Liver (tissue), 9 donors: ENCODE data around the gene ANAPC5. TPM values are rescaled to one million over a fixed set of nuclear protein-coding genes. Genes with fewer than 3 reads are reported as not detected.

Experiments used
- DNase-seq: peaks from one replicate; pipeline ENCODE4 v3.0.0-alpha.2; 2017; ENCODE audit warnings: low spot score
- H3K27ac ChIP-seq, 2 donors: one replicate each; pipeline ENCODE4 v1.7.0; 2013; ENCODE audit warnings: inconsistent platforms in 2 of 2, low read length in 2 of 2, control low read depth in 1 of 2, low read depth in 1 of 2, mild to moderate bottlenecking in 1 of 2
- H3K27me3 ChIP-seq, 4 donors: one replicate each; pipeline versions ENCODE4 v1.6.1 to v1.7.0; 2013; ENCODE audit warnings: low read length in 3 of 4, inconsistent platforms in 1 of 4, mild to moderate bottlenecking in 1 of 4, moderate library complexity in 1 of 4; ENCODE audit not compliant: control insufficient read depth in 4 of 4, insufficient read depth in 4 of 4
- H3K36me3 ChIP-seq, 4 donors: one replicate each; pipeline versions ENCODE4 v1.6.1 to v1.7.0; 2013; ENCODE audit warnings: low read length in 3 of 4, mild to moderate bottlenecking in 3 of 4, low read depth in 1 of 4, moderate library complexity in 1 of 4; ENCODE audit not compliant: control insufficient read depth in 4 of 4, insufficient read depth in 3 of 4
- H3K4me1 ChIP-seq, 4 donors: one replicate each; pipeline versions ENCODE4 v1.6.1 to v1.7.0; 2013; ENCODE audit warnings: low read length in 3 of 4, mild to moderate bottlenecking in 3 of 4, moderate library complexity in 1 of 4; ENCODE audit not compliant: control insufficient read depth in 4 of 4, insufficient read depth in 4 of 4
- H3K4me3 ChIP-seq, 3 donors: one replicate each; pipeline versions ENCODE4 v1.6.1 to v1.7.0; 2013; ENCODE audit warnings: low read length in 3 of 3, control low read depth in 1 of 3, low read depth in 1 of 3, mild to moderate bottlenecking in 1 of 3
- H3K9ac ChIP-seq, 2 donors: one replicate each; pipeline ENCODE4 v1.7.0; 2013; ENCODE audit warnings: low read length in 2 of 2, mild to moderate bottlenecking in 2 of 2, moderate library complexity in 2 of 2, control low read depth in 1 of 2, low read depth in 1 of 2
- H3K9me3 ChIP-seq, 4 donors: one replicate each; pipeline versions ENCODE4 v1.6.1 to v1.7.0; 2013; ENCODE audit warnings: low read length in 3 of 4; ENCODE audit not compliant: control insufficient read depth in 4 of 4
- ATF3 ChIP-seq: IDR thresholded peaks from 2 replicates; pipeline ENCODE4 v1.6.1; 2016; ENCODE audit warnings: antibody characterized with exemption
- EGR1 ChIP-seq, 2 donors: IDR thresholded peaks; 2 replicates each; pipeline ENCODE4 v1.6.1; 2016 to 2018; ENCODE audit warnings: antibody characterized with exemption in 2 of 2, low read depth in 2 of 2
- FOXA1 ChIP-seq: IDR thresholded peaks from 2 replicates; pipeline ENCODE4 v1.6.1; 2016; ENCODE audit warnings: antibody characterized with exemption
- FOXA2 ChIP-seq: IDR thresholded peaks from 2 replicates; pipeline ENCODE4 v1.6.1; 2016; ENCODE audit warnings: antibody characterized with exemption
- GABPA ChIP-seq, 2 donors: IDR thresholded peaks in 1 of 2; conservative IDR thresholded peaks in 1 of 2; 2 replicates each; pipeline ENCODE4 v1.6.1; 2016; ENCODE audit warnings: antibody characterized with exemption in 2 of 2, mild to moderate bottlenecking in 1 of 2, moderate library complexity in 1 of 2
- HNF4A ChIP-seq, 2 donors: conservative IDR thresholded peaks; 2 replicates each; pipeline ENCODE4 v1.6.1; 2016; ENCODE audit warnings: antibody characterized with exemption in 2 of 2, mild to moderate bottlenecking in 2 of 2
- HNF4G ChIP-seq: IDR thresholded peaks from 2 replicates; pipeline ENCODE4 v1.6.1; 2016; ENCODE audit warnings: antibody characterized with exemption
- JUND ChIP-seq, 2 donors: IDR thresholded peaks; 2 replicates each; pipeline ENCODE4 v1.6.1; 2016; ENCODE audit warnings: antibody characterized with exemption in 2 of 2
- NR2F2 ChIP-seq: IDR thresholded peaks from 2 replicates; pipeline ENCODE4 v1.6.1; 2016; ENCODE audit warnings: antibody characterized with exemption
- RAD21 ChIP-seq, 2 donors: IDR thresholded peaks; 2 replicates each; pipeline ENCODE4 v1.6.1; 2016; ENCODE audit warnings: antibody characterized with exemption in 2 of 2, mild to moderate bottlenecking in 2 of 2
- RXRA ChIP-seq, 2 donors: IDR thresholded peaks; 2 replicates each; pipeline ENCODE4 v1.6.1; 2017 to 2018; ENCODE audit warnings: antibody characterized with exemption in 2 of 2, mild to moderate bottlenecking in 1 of 2
- SP1 ChIP-seq: IDR thresholded peaks from 2 replicates; pipeline ENCODE4 v1.6.1; 2018; ENCODE audit warnings: antibody characterized with exemption, mild to moderate bottlenecking
- TAF1 ChIP-seq: conservative IDR thresholded peaks from 2 replicates; pipeline ENCODE4 v1.6.1; 2016; ENCODE audit warnings: antibody characterized with exemption, mild to moderate bottlenecking
- YY1 ChIP-seq: IDR thresholded peaks from 2 replicates; pipeline ENCODE4 v1.6.1; 2016; ENCODE audit warnings: antibody characterized with exemption, mild to moderate bottlenecking
- ZBTB33 ChIP-seq: IDR thresholded peaks from 2 replicates; pipeline ENCODE4 v1.6.1; 2016; ENCODE audit warnings: antibody characterized with exemption
- WGBS: extraction: QIAGEN DNeasy Blood & Tissue Kit; methylation state at CpG from one replicate; pipeline ENCODE4 v1.1.7; 2013; 5-methylcytosine and 5-hydroxymethylcytosine counted together
- polyA plus RNA-seq, 2 donors: library from polyadenylated mRNA; stranded (reverse) in 1 of 2; unstranded in 1 of 2; fragments of 200-250 nt in 1 of 2; fragments of >200 nt in 1 of 2; fragmentation: Nextera tagmentation in 1 of 2; extraction: Ambion mirVana in 1 of 2; gene quantifications; one replicate each; pipeline versions ENCODE4 v1.2.1 to v1.2.3, GENCODE V29; 2013 to 2015
- total RNA-seq, 2 donors: library from RNA; depleted of rRNA; stranded (reverse); fragments of >200 nt; gene quantifications; one replicate each; pipeline ENCODE4 v1.2.3, GENCODE V29; 2014
- TF ChIP-seq, protein P1 (sequence below): IDR thresholded peaks from 2 replicates; pipeline ENCODE4 v1.6.1; 2016; ENCODE audit warnings: antibody characterized with exemption, mild to moderate bottlenecking
- TF ChIP-seq, protein P2 (sequence below): IDR thresholded peaks from 2 replicates; pipeline ENCODE4 v1.6.1; 2016; ENCODE audit warnings: antibody characterized with exemption
- TF ChIP-seq, protein P3 (sequence below): fragments of 150-350 bp; IDR thresholded peaks from 2 replicates; pipeline ENCODE4 v1.5.1; 2017; ENCODE audit warnings: improper control_type of control experiment, low read depth, low read length; ENCODE audit not compliant: missing input control
- donor health status: healthy.
- donor health status: healthy.
- donor health status: healthy.
- donor health status: healthy.
- donor health status: healthy.

Gene ANAPC5
- total and polyA plus RNA-seq, 4 donors, result 44.1 to 111 (median 62.2) TPM

DNA sequence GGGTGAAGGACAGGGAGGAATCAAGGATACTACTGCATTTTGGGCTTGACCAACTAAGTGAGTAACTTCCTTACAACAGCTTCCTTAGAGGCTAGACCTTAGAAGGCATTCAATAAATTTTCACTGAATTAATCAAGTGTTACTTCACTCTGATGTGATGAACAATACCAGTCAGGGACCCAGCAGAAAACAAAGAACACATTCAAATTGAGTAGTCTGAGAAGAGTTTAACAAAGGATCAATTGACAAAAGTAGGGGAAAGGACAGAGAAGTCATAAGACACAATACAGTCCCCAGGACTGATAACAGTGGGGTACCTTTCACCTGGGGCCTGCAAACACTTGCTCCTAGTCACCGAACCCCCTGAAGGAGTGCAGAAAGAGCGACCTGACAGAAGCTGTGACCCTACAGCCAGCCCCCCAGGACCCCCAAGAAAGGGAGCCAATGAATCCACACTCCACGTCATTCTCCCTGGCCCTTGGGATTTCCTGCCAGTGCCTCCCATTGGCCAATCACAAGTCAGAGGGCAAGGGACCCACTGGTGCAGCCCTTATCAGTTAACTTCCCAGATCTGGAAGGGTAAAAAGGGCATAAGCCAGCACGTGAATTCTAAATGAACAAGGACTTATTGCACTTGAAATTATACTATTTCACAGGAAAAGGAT is 6.9 kb downstream of the ANAPC5 start:
- 81% methylated on average over 4 of the region's 4 CpGs for WGBS

GRCh38 chr12:121344506-121344905 is 7.7 kb downstream of the ANAPC5 start:
- Histone ChIP-seq H3K27ac (no peak overlapping the region), H3K36me3 (peaks cover 5 to 65% (median 45%) of the 10 kb centered on the region in 4 donors), H3K27me3 (no peaks in the 10 kb centered on the region), H3K4me1 (no peaks in the 10 kb centered on the region), H3K9ac (no peak overlapping the region), H3K4me3 (no peak overlapping the region), H3K9me3 (no peaks in the 10 kb centered on the region)
- 87% methylated on average over 3 of the region's 3 CpGs for WGBS
- DNase-seq, result no peak
- no peak for TF ChIP-seq RAD21 (IDR thresholded peaks at IDR 0.05)
- TF ChIP-seq, protein P1, sequence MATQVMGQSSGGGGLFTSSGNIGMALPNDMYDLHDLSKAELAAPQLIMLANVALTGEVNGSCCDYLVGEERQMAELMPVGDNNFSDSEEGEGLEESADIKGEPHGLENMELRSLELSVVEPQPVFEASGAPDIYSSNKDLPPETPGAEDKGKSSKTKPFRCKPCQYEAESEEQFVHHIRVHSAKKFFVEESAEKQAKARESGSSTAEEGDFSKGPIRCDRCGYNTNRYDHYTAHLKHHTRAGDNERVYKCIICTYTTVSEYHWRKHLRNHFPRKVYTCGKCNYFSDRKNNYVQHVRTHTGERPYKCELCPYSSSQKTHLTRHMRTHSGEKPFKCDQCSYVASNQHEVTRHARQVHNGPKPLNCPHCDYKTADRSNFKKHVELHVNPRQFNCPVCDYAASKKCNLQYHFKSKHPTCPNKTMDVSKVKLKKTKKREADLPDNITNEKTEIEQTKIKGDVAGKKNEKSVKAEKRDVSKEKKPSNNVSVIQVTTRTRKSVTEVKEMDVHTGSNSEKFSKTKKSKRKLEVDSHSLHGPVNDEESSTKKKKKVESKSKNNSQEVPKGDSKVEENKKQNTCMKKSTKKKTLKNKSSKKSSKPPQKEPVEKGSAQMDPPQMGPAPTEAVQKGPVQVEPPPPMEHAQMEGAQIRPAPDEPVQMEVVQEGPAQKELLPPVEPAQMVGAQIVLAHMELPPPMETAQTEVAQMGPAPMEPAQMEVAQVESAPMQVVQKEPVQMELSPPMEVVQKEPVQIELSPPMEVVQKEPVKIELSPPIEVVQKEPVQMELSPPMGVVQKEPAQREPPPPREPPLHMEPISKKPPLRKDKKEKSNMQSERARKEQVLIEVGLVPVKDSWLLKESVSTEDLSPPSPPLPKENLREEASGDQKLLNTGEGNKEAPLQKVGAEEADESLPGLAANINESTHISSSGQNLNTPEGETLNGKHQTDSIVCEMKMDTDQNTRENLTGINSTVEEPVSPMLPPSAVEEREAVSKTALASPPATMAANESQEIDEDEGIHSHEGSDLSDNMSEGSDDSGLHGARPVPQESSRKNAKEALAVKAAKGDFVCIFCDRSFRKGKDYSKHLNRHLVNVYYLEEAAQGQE, result no peak
- no peak for TF ChIP-seq HNF4G
- no peak for TF ChIP-seq YY1
- no peak for TF ChIP-seq TAF1
- no peak for TF ChIP-seq RXRA (IDR thresholded peaks at IDR 0.05)
- TF ChIP-seq JUND (IDR thresholded peaks at IDR 0.05), result no peak
- TF ChIP-seq FOXA1, result no peak
- no peak for TF ChIP-seq EGR1 (IDR thresholded peaks at IDR 0.05; ENCODE audit: low read depth in 2 of 2)
- TF ChIP-seq, protein P2, sequence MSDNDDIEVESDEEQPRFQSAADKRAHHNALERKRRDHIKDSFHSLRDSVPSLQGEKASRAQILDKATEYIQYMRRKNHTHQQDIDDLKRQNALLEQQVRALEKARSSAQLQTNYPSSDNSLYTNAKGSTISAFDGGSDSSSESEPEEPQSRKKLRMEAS, result no peak
- no peak for TF ChIP-seq ATF3
- no peak for TF ChIP-seq ZBTB33
- no peak for TF ChIP-seq SP1
- no peak for TF ChIP-seq NR2F2
- TF ChIP-seq HNF4A (conservative IDR thresholded peaks at IDR 0.05), result no peak
- TF ChIP-seq FOXA2, result no peak
- no peak for TF ChIP-seq GABPA (IDR thresholded peaks at IDR 0.05 in 1 of 2, conservative IDR thresholded peaks at IDR 0.05 in 1 of 2)

More for the DNA sequence above, 6.9 kb downstream of the ANAPC5 start:
- no peak for DNase-seq
- Histone ChIP-seq H3K27ac (no peak overlapping the region), H3K9ac (no peak overlapping the region), H3K4me3 (no peak overlapping the region), H3K36me3 (peaks cover 5 to 62% (median 44%) of the 10 kb centered on the region in 4 donors), H3K27me3 (no peaks in the 10 kb centered on the region), H3K9me3 (no peaks in the 10 kb centered on the region), H3K4me1 (peaks cover 0 to under 1% (median 0%) of the 10 kb centered on the region in 4 donors)
- TF ChIP-seq SP1 (no peak), ZBTB33 (no peak), HNF4G (no peak), HNF4A (conservative IDR thresholded peaks at IDR 0.05) (no peak)
- TF ChIP-seq, protein P3, sequence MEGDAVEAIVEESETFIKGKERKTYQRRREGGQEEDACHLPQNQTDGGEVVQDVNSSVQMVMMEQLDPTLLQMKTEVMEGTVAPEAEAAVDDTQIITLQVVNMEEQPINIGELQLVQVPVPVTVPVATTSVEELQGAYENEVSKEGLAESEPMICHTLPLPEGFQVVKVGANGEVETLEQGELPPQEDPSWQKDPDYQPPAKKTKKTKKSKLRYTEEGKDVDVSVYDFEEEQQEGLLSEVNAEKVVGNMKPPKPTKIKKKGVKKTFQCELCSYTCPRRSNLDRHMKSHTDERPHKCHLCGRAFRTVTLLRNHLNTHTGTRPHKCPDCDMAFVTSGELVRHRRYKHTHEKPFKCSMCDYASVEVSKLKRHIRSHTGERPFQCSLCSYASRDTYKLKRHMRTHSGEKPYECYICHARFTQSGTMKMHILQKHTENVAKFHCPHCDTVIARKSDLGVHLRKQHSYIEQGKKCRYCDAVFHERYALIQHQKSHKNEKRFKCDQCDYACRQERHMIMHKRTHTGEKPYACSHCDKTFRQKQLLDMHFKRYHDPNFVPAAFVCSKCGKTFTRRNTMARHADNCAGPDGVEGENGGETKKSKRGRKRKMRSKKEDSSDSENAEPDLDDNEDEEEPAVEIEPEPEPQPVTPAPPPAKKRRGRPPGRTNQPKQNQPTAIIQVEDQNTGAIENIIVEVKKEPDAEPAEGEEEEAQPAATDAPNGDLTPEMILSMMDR, result no peak
